ENCODE results near the gene LSAMP.

The LSAMP gene

GRCh38 chr3:116001151-116001621 is 444.1 kb downstream of the LSAMP start:
- no peak overlapping the region for H3K9ac ChIP-seq (ENCODE audit: low read depth, low read length, poor library complexity, severe bottlenecking)
- no peaks in the 10 kb centered on the region for H3K27me3 ChIP-seq (ENCODE audit: insufficient read depth, low read length, poor library complexity, severe bottlenecking)
- no peaks in the 10 kb centered on the region for H3K79me2 ChIP-seq (ENCODE audit: insufficient read depth, low read length)
- H3F3A ChIP-seq (ENCODE audit: low read depth) = no peaks in the 10 kb centered on the region
- no peak for TF ChIP-seq EZH2phosphoT487 (IDR thresholded peaks at IDR 0.05; ENCODE audit: borderline replicate concordance)
- TF ChIP-seq, protein P1, sequence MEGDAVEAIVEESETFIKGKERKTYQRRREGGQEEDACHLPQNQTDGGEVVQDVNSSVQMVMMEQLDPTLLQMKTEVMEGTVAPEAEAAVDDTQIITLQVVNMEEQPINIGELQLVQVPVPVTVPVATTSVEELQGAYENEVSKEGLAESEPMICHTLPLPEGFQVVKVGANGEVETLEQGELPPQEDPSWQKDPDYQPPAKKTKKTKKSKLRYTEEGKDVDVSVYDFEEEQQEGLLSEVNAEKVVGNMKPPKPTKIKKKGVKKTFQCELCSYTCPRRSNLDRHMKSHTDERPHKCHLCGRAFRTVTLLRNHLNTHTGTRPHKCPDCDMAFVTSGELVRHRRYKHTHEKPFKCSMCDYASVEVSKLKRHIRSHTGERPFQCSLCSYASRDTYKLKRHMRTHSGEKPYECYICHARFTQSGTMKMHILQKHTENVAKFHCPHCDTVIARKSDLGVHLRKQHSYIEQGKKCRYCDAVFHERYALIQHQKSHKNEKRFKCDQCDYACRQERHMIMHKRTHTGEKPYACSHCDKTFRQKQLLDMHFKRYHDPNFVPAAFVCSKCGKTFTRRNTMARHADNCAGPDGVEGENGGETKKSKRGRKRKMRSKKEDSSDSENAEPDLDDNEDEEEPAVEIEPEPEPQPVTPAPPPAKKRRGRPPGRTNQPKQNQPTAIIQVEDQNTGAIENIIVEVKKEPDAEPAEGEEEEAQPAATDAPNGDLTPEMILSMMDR (conservative IDR thresholded peaks at IDR 0.05; ENCODE audit: low read length) = no peak
- no peaks in the 10 kb centered on the region for H3K9me2 ChIP-seq (replicated peaks; ENCODE audit: low read depth, low read length)
- no peak overlapping the region for H2AFZ ChIP-seq (ENCODE audit: low read length)
- no peak overlapping the region for H3K4me3 ChIP-seq (ENCODE audit: low read length, poor library complexity, severe bottlenecking)
- no peaks in the 10 kb centered on the region for H4K20me1 ChIP-seq (ENCODE audit: insufficient read depth, low read length, poor library complexity, severe bottlenecking)
- H3K4me2 ChIP-seq (ENCODE audit: low read depth, low read length, poor library complexity, severe bottlenecking) = no peak overlapping the region
- no peaks in the 10 kb centered on the region for H3K36me3 ChIP-seq (ENCODE audit: insufficient read depth, low read length)
- H3K4me1 ChIP-seq (ENCODE audit: insufficient read depth, low read length, poor library complexity, severe bottlenecking) = no peaks in the 10 kb centered on the region
- H3K9me3 ChIP-seq (ENCODE audit: insufficient read depth, low read depth, low read length) = no peaks in the 10 kb centered on the region

DNA sequence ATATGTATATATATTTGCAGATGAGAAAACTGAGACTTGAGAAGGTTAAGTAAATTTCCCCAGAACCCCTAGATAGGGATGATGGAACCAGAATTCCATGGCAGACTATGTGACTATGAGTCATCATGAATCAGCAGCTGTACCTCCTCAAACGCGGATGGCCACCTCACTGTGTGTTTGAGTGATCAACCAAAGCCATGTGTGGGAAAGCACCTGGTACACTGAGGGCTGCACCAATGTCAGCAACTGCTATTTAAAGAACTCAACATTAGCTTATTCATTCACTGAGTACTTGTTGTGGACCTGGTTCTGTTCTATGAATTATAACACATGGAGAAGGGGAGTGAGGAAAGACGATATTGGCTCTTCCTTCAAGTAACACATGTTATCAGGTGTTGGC is 445.0 kb downstream of the LSAMP start:
- no peaks in the 10 kb centered on the region for H3K27me3 ChIP-seq (ENCODE audit: insufficient read depth, low read length, poor library complexity, severe bottlenecking)
- no peak overlapping the region for H3K9ac ChIP-seq (ENCODE audit: low read depth, low read length, poor library complexity, severe bottlenecking)
- no peaks in the 10 kb centered on the region for H4K20me1 ChIP-seq (ENCODE audit: insufficient read depth, low read length, poor library complexity, severe bottlenecking)
- no peak for TF ChIP-seq EZH2phosphoT487 (IDR thresholded peaks at IDR 0.05; ENCODE audit: borderline replicate concordance)
- TF ChIP-seq, protein P1 (conservative IDR thresholded peaks at IDR 0.05; ENCODE audit: low read length) = no peak
- H3K79me2 ChIP-seq (ENCODE audit: insufficient read depth, low read length) = no peaks in the 10 kb centered on the region
- H3K4me1 ChIP-seq (ENCODE audit: insufficient read depth, low read length, poor library complexity, severe bottlenecking) = no peaks in the 10 kb centered on the region
- no peaks in the 10 kb centered on the region for H3K36me3 ChIP-seq (ENCODE audit: insufficient read depth, low read length)
- H2AFZ ChIP-seq (ENCODE audit: low read length) = no peak overlapping the region
- H3K4me3 ChIP-seq (ENCODE audit: low read length, poor library complexity, severe bottlenecking) = no peak overlapping the region
- no peaks in the 10 kb centered on the region for H3F3A ChIP-seq (ENCODE audit: low read depth)
- H3K9me3 ChIP-seq (ENCODE audit: insufficient read depth, low read depth, low read length) = no peaks in the 10 kb centered on the region
- no peak overlapping the region for H3K4me2 ChIP-seq (ENCODE audit: low read depth, low read length, poor library complexity, severe bottlenecking)
- H3K9me2 ChIP-seq (replicated peaks; ENCODE audit: low read depth, low read length) = no peaks in the 10 kb centered on the region

GRCh38 chr3:115999613-116000012 is 445.7 kb downstream of the LSAMP start:
- Histone ChIP-seq H3K36me3 (ENCODE audit: insufficient read depth, low read length) (no peaks in the 10 kb centered on the region), H2AFZ (ENCODE audit: low read length) (no peak overlapping the region), H3K27me3 (ENCODE audit: insufficient read depth, low read length, poor library complexity, severe bottlenecking) (no peaks in the 10 kb centered on the region), H3K4me2 (ENCODE audit: low read depth, low read length, poor library complexity, severe bottlenecking) (no peak overlapping the region), H3K9me2 (replicated peaks; ENCODE audit: low read depth, low read length) (no peaks in the 10 kb centered on the region), H4K20me1 (ENCODE audit: insufficient read depth, low read length, poor library complexity, severe bottlenecking) (no peaks in the 10 kb centered on the region), H3K9ac (ENCODE audit: low read depth, low read length, poor library complexity, severe bottlenecking) (no peak overlapping the region), H3F3A (ENCODE audit: low read depth) (no peaks in the 10 kb centered on the region), H3K79me2 (ENCODE audit: insufficient read depth, low read length) (no peaks in the 10 kb centered on the region), H3K4me1 (ENCODE audit: insufficient read depth, low read length, poor library complexity, severe bottlenecking) (no peaks in the 10 kb centered on the region), H3K4me3 (ENCODE audit: low read length, poor library complexity, severe bottlenecking) (no peak overlapping the region), H3K9me3 (ENCODE audit: insufficient read depth, low read depth, low read length) (no peaks in the 10 kb centered on the region)
- no peak for TF ChIP-seq EZH2phosphoT487 (IDR thresholded peaks at IDR 0.05; ENCODE audit: borderline replicate concordance)
- TF ChIP-seq, protein P1 (conservative IDR thresholded peaks at IDR 0.05; ENCODE audit: low read length) = no peak
